Ovary (tissue), 3 donors: ENCODE data around the gene LSS.

ENCODE experiments used
- CTCF ChIP-seq, 3 donors: fragments of 450-650 bp in 2 of 3; fragments of 200-600 bp in 1 of 3; IDR thresholded peaks; one replicate each; pipeline versions ENCODE4 v1.5.1 to v1.8.0; 2016 to 2022; ENCODE audit warnings: antibody characterized with exemption in 3 of 3, mild to moderate bottlenecking in 1 of 3
- EP300 ChIP-seq: sonication (generic); formaldehyde crosslinking; IDR thresholded peaks from one replicate; pipeline ENCODE4 v1.6.1; 2017; ENCODE audit warnings: antibody characterized with exemption
- POLR2A ChIP-seq: fragments of 450-650 bp; IDR thresholded peaks from one replicate; pipeline ENCODE4 v1.6.1; 2017; ENCODE audit warnings: antibody characterized with exemption, mild to moderate bottlenecking, moderate library complexity
- donor health status: DM: no; HTN: no; CAD: no.

GRCh38 chr21:46187261-46187660 is 41.3 kb downstream of the LSS start:
- TF ChIP-seq CTCF (IDR thresholded peaks at IDR 0.05), result no peak
- no peak for TF ChIP-seq POLR2A
- TF ChIP-seq EP300, result no peak
